ENCODE results near the gene CRB2. TPM values are rescaled to one million over a fixed set of nuclear protein-coding genes. Genes with fewer than 3 reads are reported as not detected.

Gene CRB2
- total RNA-seq, 4 donors from 2014 or later, result 0.06 to 0.13 TPM; not detected in 2

- intact Hi-C loops (cut with DNase I), result no loop called here
- no peak for DNase-seq (ENCODE audit: extremely low spot score)
- TF ChIP-seq CTCF (IDR thresholded peaks at IDR 0.05), result no peak
- TF ChIP-seq EP300 (IDR thresholded peaks at IDR 0.05), result no peak
- no peak for TF ChIP-seq POLR2AphosphoS5 (IDR thresholded peaks at IDR 0.05)
- no peak for TF ChIP-seq POLR2A (IDR thresholded peaks at IDR 0.05; ENCODE audit: low read depth)
- H3K27me3 ChIP-seq, result peaks cover 0 to 23% (median 0%) of the 10 kb centered on the region in 4 donors
- H3K36me3 ChIP-seq, result no peaks in the 10 kb centered on the region
- H3K27ac ChIP-seq (replicated peaks in 1 of 4), result no peak overlapping the region
- 90% methylated on average over 10 of the region's 11 CpGs for WGBS
- no peaks in the 10 kb centered on the region for H3K9me3 ChIP-seq
- no peak overlapping the region for H3K4me3 ChIP-seq
- peaks cover 0 to 9% (median 8%) of the 10 kb centered on the region in 4 donors for H3K4me1 ChIP-seq
Measured at GRCh38 chr9:123361731-123362510, 5.9 kb downstream of the CRB2 start.

DNA sequence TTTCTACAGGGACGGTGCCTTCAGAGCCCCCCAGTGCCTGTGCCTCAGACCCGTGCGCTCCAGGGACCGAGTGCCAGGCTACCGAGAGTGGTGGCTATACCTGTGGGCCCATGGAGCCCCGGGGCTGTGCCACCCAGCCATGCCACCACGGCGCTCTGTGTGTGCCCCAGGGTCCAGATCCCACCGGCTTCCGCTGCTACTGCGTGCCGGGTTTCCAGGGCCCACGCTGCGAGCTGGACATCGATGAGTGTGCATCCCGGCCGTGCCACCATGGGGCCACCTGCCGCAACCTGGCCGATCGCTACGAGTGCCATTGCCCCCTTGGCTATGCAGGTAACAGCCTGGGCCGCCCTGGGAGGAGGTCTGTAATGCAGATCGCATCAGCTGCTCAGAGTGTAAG is 6.9 kb downstream of the CRB2 start:
- intact Hi-C loops (cut with DNase I), result no loop called here

DNA sequence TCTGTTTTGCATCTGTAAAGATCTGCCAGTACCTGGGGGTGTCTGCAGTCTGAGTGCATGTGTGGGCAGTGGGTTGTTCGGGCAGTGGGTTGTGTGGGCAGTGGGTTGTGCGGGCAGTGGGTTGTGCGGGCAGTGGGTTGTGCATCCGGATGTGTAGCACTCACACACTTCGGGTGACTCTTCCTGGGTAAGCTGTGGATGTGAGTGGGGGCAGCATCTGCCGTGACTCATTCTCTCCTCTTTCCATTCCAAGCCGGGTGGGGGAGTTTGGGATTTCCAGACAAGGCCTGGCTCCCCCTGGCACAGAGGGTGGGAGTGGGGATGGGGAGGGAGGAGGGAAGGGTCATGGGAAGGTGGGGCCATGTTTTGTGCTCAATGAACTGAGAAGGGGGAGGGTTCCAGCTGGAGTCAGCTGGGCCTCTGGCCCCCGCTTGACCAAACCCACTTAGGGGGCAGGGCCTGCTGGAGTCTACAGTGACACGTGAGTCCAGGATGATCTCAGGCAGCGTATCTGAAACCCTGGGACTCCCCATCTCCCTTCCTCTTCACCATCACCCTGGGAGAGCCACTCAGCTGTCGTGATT is 8.3 kb downstream of the CRB2 start:
- WGBS, result 42% methylated on average over 8 of the region's 11 CpGs
- Histone ChIP-seq H3K36me3 (no peaks in the 10 kb centered on the region), H3K4me3 (no peak overlapping the region), H3K4me1 (peaks cover 0 to 18% (median 8%) of the 10 kb centered on the region in 4 donors), H3K27me3 (peaks cover 0 to 45% (median 0%) of the 10 kb centered on the region in 4 donors), H3K27ac (replicated peaks in 1 of 4) (no peak overlapping the region), H3K9me3 (no peaks in the 10 kb centered on the region)
- TF ChIP-seq POLR2AphosphoS5 (IDR thresholded peaks at IDR 0.05) (no peak), CTCF (IDR thresholded peaks at IDR 0.05) (no peak), EP300 (IDR thresholded peaks at IDR 0.05) (no peak), POLR2A (IDR thresholded peaks at IDR 0.05; ENCODE audit: low read depth) (no peak)
- intact Hi-C loops (cut with DNase I), result no loop called here
- no peak for DNase-seq (ENCODE audit: extremely low spot score)

More for the DNA sequence above, 6.9 kb downstream of the CRB2 start:
- WGBS, result 82% methylated on average over 2 of the region's 23 CpGs
- DNase-seq (ENCODE audit: extremely low spot score), result no peak
- Histone ChIP-seq H3K27me3 (peaks cover 0 to 30% (median 0%) of the 10 kb centered on the region in 4 donors), H3K27ac (replicated peaks in 1 of 4) (no peak overlapping the region), H3K36me3 (no peaks in the 10 kb centered on the region), H3K4me3 (no peak overlapping the region), H3K9me3 (no peaks in the 10 kb centered on the region), H3K4me1 (peaks cover 0 to 13% (median 8%) of the 10 kb centered on the region in 4 donors)
- TF ChIP-seq POLR2A (IDR thresholded peaks at IDR 0.05; ENCODE audit: low read depth) (no peak), EP300 (IDR thresholded peaks at IDR 0.05) (no peak), CTCF (IDR thresholded peaks at IDR 0.05) (no peak), POLR2AphosphoS5 (IDR thresholded peaks at IDR 0.05) (no peak)

- H3K4me3 ChIP-seq, result no peak overlapping the region
- H3K27ac ChIP-seq (replicated peaks in 1 of 4), result no peak overlapping the region
- 91% methylated on average over 12 of the region's 12 CpGs for WGBS
- H3K9me3 ChIP-seq, result no peaks in the 10 kb centered on the region
- no peak for TF ChIP-seq POLR2AphosphoS5 (IDR thresholded peaks at IDR 0.05)
- intact Hi-C loops (cut with DNase I), result no loop called here
- no peak for DNase-seq (ENCODE audit: extremely low spot score)
- no peaks in the 10 kb centered on the region for H3K36me3 ChIP-seq
- H3K4me1 ChIP-seq, result peaks cover 0 to 18% (median 6%) of the 10 kb centered on the region in 4 donors
- H3K27me3 ChIP-seq, result peaks cover 0 to 55% (median 0%) of the 10 kb centered on the region in 4 donors
Measured at GRCh38 chr9:123365287-123365880, 9.4 kb downstream of the CRB2 start.

DNA sequence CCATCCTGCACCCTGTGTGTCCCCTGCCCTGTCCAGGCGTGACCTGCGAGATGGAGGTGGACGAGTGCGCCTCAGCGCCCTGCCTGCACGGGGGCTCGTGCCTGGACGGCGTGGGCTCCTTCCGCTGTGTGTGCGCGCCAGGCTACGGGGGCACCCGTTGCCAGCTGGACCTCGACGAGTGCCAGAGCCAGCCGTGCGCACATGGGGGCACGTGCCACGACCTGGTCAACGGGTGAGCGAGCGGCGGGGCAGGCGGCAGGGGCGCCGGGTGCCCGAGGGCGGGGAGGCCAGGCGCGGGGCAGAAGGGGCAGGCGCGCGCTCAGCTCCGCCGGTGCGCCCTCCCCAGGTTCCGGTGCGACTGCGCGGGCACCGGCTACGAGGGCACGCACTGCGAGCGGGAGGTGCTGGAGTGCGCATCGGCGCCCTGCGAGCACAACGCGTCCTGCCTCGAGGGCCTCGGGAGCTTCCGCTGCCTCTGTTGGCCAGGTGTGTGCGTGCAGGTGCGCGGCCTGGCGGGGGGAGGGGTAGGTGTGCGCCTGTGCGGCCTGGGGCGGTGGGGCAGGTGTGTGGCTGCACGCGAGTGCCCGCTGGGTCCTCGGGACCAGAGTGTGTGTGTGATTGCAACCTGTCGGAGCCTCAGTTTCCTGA is 10.0 kb downstream of the CRB2 start:
- H3K4me1 ChIP-seq, result peaks cover 0 to 18% (median 5%) of the 10 kb centered on the region in 4 donors

More for the DNA sequence above, 10.0 kb downstream of the CRB2 start:
- no peaks in the 10 kb centered on the region for H3K36me3 ChIP-seq
- 79% methylated on average over 17 of the region's 67 CpGs for WGBS
- H3K27ac ChIP-seq (replicated peaks in 1 of 4), result no peak overlapping the region
- intact Hi-C loops (cut with DNase I), result no loop called here
- H3K4me3 ChIP-seq, result no peak overlapping the region
- no peak for DNase-seq (ENCODE audit: extremely low spot score)
- peaks cover 0 to 61% (median 0%) of the 10 kb centered on the region in 4 donors for H3K27me3 ChIP-seq
- TF ChIP-seq POLR2AphosphoS5 (IDR thresholded peaks at IDR 0.05) (no peak), CTCF (IDR thresholded peaks at IDR 0.05) (no peak)
- H3K9me3 ChIP-seq, result no peaks in the 10 kb centered on the region
